IMR-90 (cell line): ENCODE measurements around the gene WASF3.

Experiments used
- CTCF ChIP-seq: conservative IDR thresholded peaks from 2 replicates; pipeline ENCODE4 v1.5.1; 2012; ENCODE audit warnings: mild to moderate bottlenecking, low read depth, low read length, improper control_type of control experiment
- ELK1 ChIP-seq: fragments of 150-350 bp; IDR thresholded peaks from 2 replicates; pipeline ENCODE4 v1.6.1; 2016; ENCODE audit warnings: low read depth, mild to moderate bottlenecking, low read length, moderate library complexity, borderline replicate concordance
- MXI1 ChIP-seq: IDR thresholded peaks from 2 replicates; pipeline ENCODE4 v1.6.1; 2012; ENCODE audit warnings: low read depth, mild to moderate bottlenecking, low read length, moderate library complexity, borderline replicate concordance
- POLR2A ChIP-seq: IDR thresholded peaks from 2 replicates; pipeline ENCODE4 v1.6.1; 2012; ENCODE audit warnings: mild to moderate bottlenecking, low read depth, low read length
- RAD21 ChIP-seq: IDR thresholded peaks from 2 replicates; pipeline ENCODE4 v1.6.1; 2012; ENCODE audit warnings: low read length, improper control_type of control experiment
- USF2 ChIP-seq: fragments of 150-350 bp; IDR thresholded peaks from 2 replicates; pipeline ENCODE4 v1.6.1; 2017; ENCODE audit warnings: mild to moderate bottlenecking, antibody characterized with exemption, low read length, low read depth

GRCh38 chr13:26584713-26585112 is 27.2 kb downstream of the WASF3 start:
- TF ChIP-seq USF2 (no peak), MXI1 (no peak), POLR2A (no peak), CTCF (no peak), ELK1 (no peak), RAD21 (no peak)
